SK-N-SH (cell line): ENCODE results near the gene TREML4. TPM values are rescaled to one million over a fixed set of nuclear protein-coding genes. Genes with fewer than 3 reads are reported as not detected.

Experiments
- CTCF ChIA-PET: fragments of 300-600, 350-600 bp; formaldehyde crosslinking; extraction: SDS; loops from one replicate; lab custom pipeline; 2021; lab: Yijun Ruan, JAX
- POLR2A ChIA-PET: fragments of 350-600 bp; sonication (Branson Sonifier 250); formaldehyde crosslinking; extraction: SDS; loops from one replicate; lab custom pipeline; 2020; ENCODE audit warnings: antibody characterized with exemption, inconsistent platforms; lab: Yijun Ruan, JAX
- DNase-seq: peaks from one replicate; pipeline ENCODE4 v3.0.0; 2012
- H2AFZ ChIP-seq: fragments of 200-600 bp; sonication (generic); 2 replicates; pipeline ENCODE4 v1.8.1; 2016; ENCODE audit warnings: antibody characterized with exemption, mild to moderate bottlenecking, low read depth
- H3F3A ChIP-seq: fragments of 200-600 bp; sonication (generic); replicated peaks from 2 replicates; pipeline ENCODE3; 2016; ENCODE audit warnings: antibody characterized with exemption, mild to moderate bottlenecking; ENCODE audit not compliant: insufficient read depth
- H3K27ac ChIP-seq, 2 experiments: fragments of 200-500 bp in 1 of 2; fragments of 200-600 bp in 1 of 2; sonication (Bioruptor generic) in 1 of 2; sonication (generic), shearing (Covaris generic) in 1 of 2; 2 replicates each; pipeline versions ENCODE4 v1.5.1 to v1.6.1; 2014 to 2016; ENCODE audit warnings: low read depth in 2 of 2, inconsistent platforms in 1 of 2, low read length in 1 of 2, mild to moderate bottlenecking in 1 of 2, mixed read lengths in 1 of 2
- H3K27me3 ChIP-seq: fragments of 200-600 bp; sonication (generic), shearing (Covaris generic); 2 replicates; pipeline ENCODE4 v1.6.1; 2016; ENCODE audit warnings: mixed run types; ENCODE audit not compliant: insufficient read depth
- H3K36me3 ChIP-seq, 2 experiments: fragments of 200-500 bp in 1 of 2; fragments of 200-600 bp in 1 of 2; sonication (Bioruptor generic) in 1 of 2; sonication (generic) in 1 of 2; replicated peaks in 1 of 2; 2 replicates each; pipeline versions ENCODE3 to v1.5.1; 2014 to 2016; ENCODE audit warnings: low read length in 1 of 2, mild to moderate bottlenecking in 1 of 2; ENCODE audit not compliant: insufficient read depth in 2 of 2, control insufficient read depth in 1 of 2
- H3K4me1 ChIP-seq, 2 experiments: fragments of 200-500 bp in 1 of 2; fragments of 200-600 bp in 1 of 2; sonication (Bioruptor generic) in 1 of 2; sonication (generic), shearing (Covaris generic) in 1 of 2; 2 replicates each; pipeline versions ENCODE4 v1.5.1 to v1.6.1; 2014 to 2016; ENCODE audit warnings: low read depth in 1 of 2, low read length in 1 of 2, mixed run types in 1 of 2; ENCODE audit not compliant: insufficient read depth in 2 of 2, control insufficient read depth in 1 of 2
- H3K4me2 ChIP-seq: fragments of 200-600 bp; sonication (generic), shearing (Covaris generic); 2 replicates; pipeline ENCODE4 v1.6.1; 2017; ENCODE audit warnings: mixed run types
- H3K4me3 ChIP-seq, 2 experiments: fragments of 200-500 bp in 1 of 2; fragments of 200-600 bp in 1 of 2; sonication (Bioruptor generic) in 1 of 2; sonication (generic), shearing (Covaris generic) in 1 of 2; 2 replicates each; pipeline versions ENCODE4 v1.5.1 to v1.8.1; 2014 to 2016; ENCODE audit warnings: low read depth in 2 of 2, inconsistent platforms in 1 of 2, low read length in 1 of 2, mild to moderate bottlenecking in 1 of 2, mixed read lengths in 1 of 2, moderate library complexity in 1 of 2
- H3K79me2 ChIP-seq: fragments of 200-600 bp; sonication (generic); 2 replicates; pipeline ENCODE4 v1.8.1; 2017; ENCODE audit warnings: mild to moderate bottlenecking; ENCODE audit not compliant: insufficient read depth
- H3K9ac ChIP-seq: fragments of 200-600 bp; sonication (generic); 2 replicates; pipeline ENCODE4 v1.6.1; 2017; ENCODE audit warnings: mixed run types
- H3K9me2 ChIP-seq: fragments of 200-600 bp; sonication (generic); 2 replicates; pipeline ENCODE4 v1.6.1; 2017; ENCODE audit warnings: mixed run types
- H3K9me3 ChIP-seq: fragments of 200-600 bp; sonication (generic); 2 replicates; pipeline ENCODE4 v1.6.1; 2017; ENCODE audit warnings: mixed run types, mild to moderate bottlenecking, moderate library complexity
- H4K20me1 ChIP-seq: fragments of 200-600 bp; sonication (generic); 2 replicates; pipeline ENCODE4 v1.6.1; 2017; ENCODE audit warnings: mild to moderate bottlenecking, mixed run types; ENCODE audit not compliant: insufficient read depth
- CHD2 ChIP-seq: fragments of 150-350 bp; IDR thresholded peaks from 2 replicates; pipeline ENCODE4 v1.6.1; 2018; ENCODE audit warnings: low read length; ENCODE audit not compliant: partially characterized antibody
- CTCF ChIP-seq: fragments of 200-600 bp; sonication (generic); IDR thresholded peaks from 2 replicates; pipeline ENCODE4 v1.6.1; 2017; ENCODE audit warnings: antibody characterized with exemption, mild to moderate bottlenecking, moderate library complexity
- ELF1 ChIP-seq: IDR thresholded peaks from 2 replicates; pipeline ENCODE4 v1.4.0; 2012
- EZH2phosphoT487 ChIP-seq: fragments of 200-600 bp; sonication (generic); IDR thresholded peaks from 2 replicates; pipeline ENCODE4 v1.6.1; 2017; ENCODE audit warnings: low read depth, mixed run types, mild to moderate bottlenecking, antibody characterized with exemption, moderate library complexity, borderline replicate concordance
- FOSL2 ChIP-seq: IDR thresholded peaks from 2 replicates; pipeline ENCODE4 v1.4.0; 2012; ENCODE audit warnings: low read depth, mild to moderate bottlenecking, moderate library complexity, borderline replicate concordance
- GABPA ChIP-seq: IDR thresholded peaks from 2 replicates; pipeline ENCODE4 v1.4.0; 2012; ENCODE audit warnings: low read depth, mild to moderate bottlenecking
- GATA2 ChIP-seq: sonication (generic); formaldehyde crosslinking; IDR thresholded peaks from 2 replicates; pipeline ENCODE4 v1.5.0; 2020; ENCODE audit warnings: mild to moderate bottlenecking, missing genetic modification reagents
- JUND ChIP-seq: IDR thresholded peaks from 2 replicates; pipeline ENCODE4 v1.4.0; 2012
- MAX ChIP-seq: IDR thresholded peaks from 2 replicates; pipeline ENCODE4 v1.4.0; 2012; ENCODE audit warnings: low read depth
- MEF2A ChIP-seq: IDR thresholded peaks from 2 replicates; pipeline ENCODE4 v1.4.0; 2012; ENCODE audit warnings: low read depth, borderline replicate concordance
- NFIC ChIP-seq: IDR thresholded peaks from 2 replicates; pipeline ENCODE4 v1.4.0; 2012; ENCODE audit warnings: borderline replicate concordance
- NRF1 ChIP-seq: IDR thresholded peaks from 2 replicates; pipeline ENCODE4 v1.6.1; 2012; ENCODE audit warnings: low read depth, mild to moderate bottlenecking, low read length
- POLR2AphosphoS5 ChIP-seq: IDR thresholded peaks from 2 replicates; pipeline ENCODE4 v1.6.1; 2012; ENCODE audit warnings: low read depth, low read length
- RCOR1 ChIP-seq: fragments of 150-350 bp; IDR thresholded peaks from 2 replicates; pipeline ENCODE4 v1.6.1; 2017; ENCODE audit warnings: antibody characterized with exemption, low read length
- REST ChIP-seq: IDR thresholded peaks from 2 replicates; pipeline ENCODE4 v1.6.1; 2012; ENCODE audit warnings: mild to moderate bottlenecking, low read depth, low read length, moderate library complexity
- TEAD4 ChIP-seq: IDR thresholded peaks from 2 replicates; pipeline ENCODE4 v1.4.0; 2012; ENCODE audit warnings: mild to moderate bottlenecking, borderline replicate concordance; ENCODE audit not compliant: insufficient read depth
- USF1 ChIP-seq: IDR thresholded peaks from 2 replicates; pipeline ENCODE4 v1.4.0; 2012; ENCODE audit warnings: low read depth, borderline replicate concordance
- ZBTB33 ChIP-seq: IDR thresholded peaks from 2 replicates; pipeline ENCODE4 v1.4.0; 2012; ENCODE audit warnings: low read depth, borderline replicate concordance
- WGBS: methylation state at CpG from one replicate; pipeline ENCODE4 v1.1.6; 2017; ENCODE audit warnings: low lambda C conversion rate; 5-methylcytosine and 5-hydroxymethylcytosine counted together
- polyA plus RNA-seq, 3 experiments: library from polyadenylated mRNA; depleted of rRNA; stranded (reverse); fragments of >200 nt; gene quantifications; 2 replicates each; pipeline ENCODE4 v1.2.3, GENCODE V29; 2012

Gene TREML4
- polyA plus RNA-seq, 1 of the 3 experiments (the other 2 are of a cell fraction): not detected

- TF ChIP-seq ZBTB33 (no peak), GATA2 (no peak)
Observed at GRCh38 chr6:41232667-41233066, 4.5 kb downstream of the TREML4 start (continued).

- no peaks in the 10 kb centered on the region for H3F3A ChIP-seq
- H3K4me2 ChIP-seq: no peak overlapping the region
- H3K9me2 ChIP-seq: no peaks in the 10 kb centered on the region
- H3K27ac ChIP-seq: no peak overlapping the region
- H3K27me3 ChIP-seq: peaks cover 10% of the 10 kb centered on the region; the same call in 1 of the 2 replicates
- H3K4me1 ChIP-seq: no peaks in the 10 kb centered on the region; a peak in 1 of 4 replicates
- POLR2A ChIA-PET: no interaction called here
- DNase-seq: no peak
- H3K9ac ChIP-seq: no peak overlapping the region
- TF ChIP-seq RCOR1 (no peak), NRF1 (no peak), GABPA (no peak), TEAD4 (no peak), MEF2A (no peak), MAX (no peak), CHD2 (no peak), USF1 (no peak), EZH2phosphoT487 (no peak), POLR2AphosphoS5 (no peak), JUND (no peak), FOSL2 (no peak), ZBTB33 (no peak), NFIC (no peak), ELF1 (no peak), REST (no peak), CTCF (no peak)
- 54% methylated on average over 4 of the region's 4 CpGs for WGBS
- H4K20me1 ChIP-seq: no peaks in the 10 kb centered on the region
- no peaks in the 10 kb centered on the region; the same call in 1 of the 2 replicates for H3K9me3 ChIP-seq
- H2AFZ ChIP-seq: no peak overlapping the region
- CTCF ChIA-PET: interaction anchor here (1.4 kb wide), 1 partner anchor 42 kb away, joined by 5 read pairs; no protein-coding TSS in a partner anchor
- no peak overlapping the region for H3K4me3 ChIP-seq
- H3K36me3 ChIP-seq: no peaks in the 10 kb centered on the region
- no peaks in the 10 kb centered on the region for H3K79me2 ChIP-seq
Observed at GRCh38 chr6:41236276-41236675, 8.1 kb downstream of the TREML4 start.
